ENCODE measurements around the gene DNMBP.
"Not testable (repeated sequence)": the region's sequence is repeated elsewhere in the genome, so short reads cannot be mapped to it uniquely, and the experiment has no call there.

The DNMBP gene

DNA sequence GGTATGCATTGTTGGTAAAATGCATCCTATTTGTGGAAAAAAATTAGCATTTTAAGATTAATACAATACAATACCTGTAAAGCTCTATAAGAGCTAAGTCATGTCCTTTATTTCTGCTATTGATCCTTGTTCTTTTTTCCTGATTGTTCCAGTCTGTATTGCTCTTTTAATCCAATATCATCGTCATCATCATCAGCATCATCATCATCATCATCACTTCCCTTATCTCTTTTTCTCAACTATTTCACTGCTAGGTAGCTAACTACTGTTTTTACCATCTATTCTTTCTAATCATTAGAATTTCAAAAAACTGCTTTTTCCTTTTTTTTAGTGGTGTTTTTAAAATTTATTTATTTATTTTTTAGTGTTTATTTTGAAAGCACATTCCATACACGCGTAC, 156.1 kb downstream of the DNMBP start:
- DNase-seq = no peak

DNA sequence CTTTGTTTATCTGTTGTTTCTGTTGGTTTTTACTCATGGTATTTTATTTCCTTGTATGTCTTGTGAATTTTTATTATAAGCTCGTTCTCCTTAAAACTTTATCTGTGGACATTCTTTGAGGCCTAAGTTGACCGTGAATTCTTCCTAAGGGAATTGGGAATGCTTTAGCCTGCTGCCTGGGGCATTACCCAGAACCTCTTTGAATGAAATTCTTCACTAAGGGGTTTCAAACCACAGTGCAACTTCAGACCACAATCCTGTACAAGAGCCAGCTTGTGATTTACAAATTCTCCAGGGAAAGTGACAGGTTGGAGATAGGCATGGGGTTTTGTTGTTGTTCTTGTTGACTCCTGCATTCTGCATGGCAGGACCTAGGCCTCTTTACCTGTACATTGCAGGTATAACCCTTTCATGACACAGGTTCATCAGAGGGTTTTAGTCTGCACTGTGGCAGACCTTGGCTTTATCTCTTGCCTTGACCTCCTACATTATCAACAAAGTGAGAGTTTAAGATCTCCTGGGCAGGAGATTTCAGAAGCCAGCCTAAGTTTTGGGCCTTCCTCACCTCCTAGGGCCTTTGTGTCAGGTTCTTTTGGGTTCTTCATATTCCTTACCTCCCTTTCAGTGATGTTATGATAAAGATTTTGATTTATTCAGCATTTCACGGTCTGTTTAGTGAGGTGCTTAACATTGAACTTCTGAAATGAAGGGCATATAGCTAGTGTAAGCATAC, 157.1 kb downstream of the DNMBP start:
- DNase-seq = no peak

- no peak for DNase-seq
Measured at GRCh38 chr10:99851825-99852224, 157.9 kb downstream of the DNMBP start.

- no peak for DNase-seq
Measured at GRCh38 chr10:99850767-99851340, 158.9 kb downstream of the DNMBP start.

GRCh38 chr10:99850021-99850766, 159.6 kb downstream of the DNMBP start:
- DNase-seq = no peak

DNA sequence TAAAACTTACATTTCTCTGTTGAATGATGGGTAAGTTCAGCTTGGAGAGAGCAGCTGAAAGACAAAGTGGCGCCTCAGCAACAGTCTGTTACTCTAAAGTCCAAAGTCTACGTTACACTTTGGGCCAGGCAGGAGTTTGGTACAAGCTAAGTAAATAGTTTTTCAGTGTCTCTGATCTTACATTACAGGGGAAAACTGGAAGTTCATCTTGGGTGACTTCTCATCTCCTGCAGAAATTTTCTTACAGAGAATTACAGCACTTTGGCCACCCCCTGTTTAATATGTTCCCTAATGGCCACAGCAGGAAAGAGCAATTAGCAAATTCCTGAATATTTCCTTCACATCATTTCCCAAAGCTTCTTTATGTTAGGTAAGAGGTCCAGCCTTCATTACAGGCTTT, 160.2 kb downstream of the DNMBP start:
- DNase-seq = no peak

GRCh38 chr10:99849057-99849456, 160.7 kb downstream of the DNMBP start:
- DNase-seq = no peak

DNA sequence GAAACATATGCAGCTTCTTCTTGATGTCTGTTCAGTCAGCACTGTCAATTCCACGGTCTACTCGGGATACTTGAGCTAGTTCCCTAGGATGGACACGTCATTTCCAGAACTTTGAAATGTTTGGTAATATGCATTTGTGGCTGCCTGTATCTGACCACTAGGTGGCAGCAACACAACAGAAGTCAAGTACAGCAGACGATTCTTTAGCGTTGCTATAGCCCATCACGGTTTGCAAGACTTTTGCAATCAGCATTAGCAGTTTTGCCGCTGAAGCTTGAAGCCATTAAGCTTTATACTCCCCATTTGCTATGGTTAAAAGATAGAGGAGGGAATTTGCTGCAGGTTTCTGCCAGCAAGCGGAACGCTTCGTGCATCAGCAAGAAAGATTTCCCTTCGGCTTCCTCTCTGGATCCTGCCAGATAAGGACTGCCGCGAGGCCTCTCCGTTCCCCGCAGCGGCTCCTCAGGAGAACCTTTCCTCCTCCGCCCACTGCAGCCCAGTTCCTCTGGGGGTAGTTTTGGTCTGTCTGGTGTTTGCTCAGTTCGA, 163.8 kb downstream of the DNMBP start:
- DNase-seq = peak; percentile 92

GRCh38 chr10:99844433-99844955, 165.3 kb downstream of the DNMBP start:
- no peak for DNase-seq

DNA sequence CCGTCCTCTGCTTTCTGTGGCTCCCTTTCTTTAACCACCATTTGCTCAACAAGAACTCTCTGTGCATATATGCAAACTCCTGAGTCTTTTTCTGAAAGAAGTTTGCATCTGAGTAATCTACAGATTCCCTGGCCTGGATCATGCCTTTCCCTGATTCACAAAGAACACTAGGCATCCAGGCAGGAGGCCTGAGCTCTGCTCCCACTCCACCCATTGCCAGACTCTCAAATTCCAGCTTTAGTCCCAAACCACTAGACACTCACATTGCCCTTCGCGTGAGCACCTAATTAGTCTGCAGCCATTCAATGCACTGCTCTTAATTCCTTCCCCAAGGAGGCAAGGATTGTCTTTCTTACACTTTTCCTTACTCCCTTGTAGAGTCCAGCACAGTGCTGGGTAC, 166.4 kb downstream of the DNMBP start:
- DNase-seq = no peak

- DNase-seq = no peak
Measured at GRCh38 chr10:99841746-99842145, 168.0 kb downstream of the DNMBP start.

- not testable (repeated sequence) for DNase-seq
Measured at GRCh38 chr10:99840859-99841258, 168.9 kb downstream of the DNMBP start.

- DNase-seq = no peak
Measured at GRCh38 chr10:99836711-99837110, 173.0 kb downstream of the DNMBP start.

DNA sequence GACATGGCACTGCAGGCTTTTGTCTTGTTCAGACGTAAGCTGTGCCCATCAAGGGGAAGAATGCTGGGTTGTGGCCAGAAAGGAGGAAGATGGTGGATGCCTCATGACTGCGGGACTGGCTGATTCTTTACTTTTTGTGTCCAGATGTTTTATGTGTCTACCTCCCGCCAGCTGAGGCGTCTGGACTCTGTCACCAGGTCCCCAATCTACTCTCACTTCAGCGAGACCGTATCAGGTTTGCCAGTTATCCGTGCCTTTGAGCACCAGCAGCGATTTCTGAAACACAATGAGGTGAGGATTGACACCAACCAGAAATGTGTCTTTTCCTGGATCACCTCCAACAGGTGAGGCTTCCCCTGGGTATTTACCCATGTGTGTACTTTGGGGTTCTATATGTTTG, 173.8 kb downstream of the DNMBP start:
- DNase-seq = no peak

DNA sequence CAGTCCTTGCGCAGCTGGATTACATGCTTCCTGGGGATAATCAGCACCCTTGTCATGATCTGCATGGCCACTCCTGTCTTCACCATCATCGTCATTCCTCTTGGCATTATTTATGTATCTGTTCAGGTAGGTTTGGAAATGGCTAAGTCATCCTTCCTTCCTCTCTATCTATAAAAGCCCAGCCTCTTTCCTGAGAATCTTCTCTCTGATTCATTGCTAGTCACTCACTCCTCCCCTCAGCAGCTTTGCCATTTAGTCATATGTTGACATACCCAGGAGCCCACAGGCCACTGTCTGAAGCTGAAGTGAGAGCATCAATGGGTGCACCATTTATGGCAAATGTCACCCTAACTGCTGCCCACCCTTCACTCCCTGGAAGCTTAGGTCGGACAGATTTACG, 175.3 kb downstream of the DNMBP start:
- peak; percentile 85 for DNase-seq

DNA sequence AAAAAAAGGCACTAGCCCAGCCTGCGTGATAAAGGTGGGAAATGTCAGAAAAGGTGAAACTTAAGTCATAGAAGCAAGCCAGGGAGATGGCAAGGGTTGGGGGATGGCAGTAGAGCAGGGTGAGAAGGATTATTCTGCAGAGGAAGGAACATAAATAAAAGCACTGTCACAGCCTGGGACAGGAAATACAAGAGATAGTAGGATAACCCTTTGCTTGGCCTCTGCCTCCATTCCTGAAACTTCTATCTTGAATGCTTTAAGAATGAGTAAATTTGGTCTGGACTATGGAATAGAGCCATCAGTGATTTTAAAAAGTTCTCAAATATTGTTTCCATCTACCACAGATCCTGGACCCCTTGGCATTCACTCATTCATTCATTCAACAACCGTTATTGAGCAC, 177.3 kb downstream of the DNMBP start:
- DNase-seq = peak; percentile 22

GRCh38 chr10:99828464-99828863, 181.3 kb downstream of the DNMBP start:
- DNase-seq = no peak

DNA sequence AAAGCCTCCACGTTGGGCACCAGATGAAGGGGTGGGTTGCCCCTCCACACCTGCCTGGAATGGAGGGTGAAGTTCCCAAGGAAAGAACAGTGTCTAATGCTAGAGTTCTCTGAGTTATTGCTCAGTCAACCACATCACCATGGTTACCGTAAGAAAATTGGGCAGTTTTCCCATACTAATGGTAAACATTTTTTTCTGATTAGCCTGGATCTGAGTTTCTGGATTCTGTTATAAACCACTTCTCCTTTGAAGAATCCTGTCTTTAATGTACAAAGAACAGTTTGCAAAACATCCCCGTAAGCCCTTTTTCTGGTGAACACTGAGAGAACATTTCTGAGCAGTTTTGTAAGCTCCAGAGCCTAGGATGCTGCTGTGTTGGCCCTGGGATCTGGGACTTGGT, 181.8 kb downstream of the DNMBP start:
- peak; percentile 48 for DNase-seq
